HEK293 (cell line): Measurements from ENCODE around the gene HOXC11.

Experiments
- EGR2 ChIP-seq: fragments of 450-650 bp; formaldehyde crosslinking; IDR thresholded peaks from 2 replicates; pipeline ENCODE4 v1.5.1; 2016; ENCODE audit warnings: low read depth, missing biosample characterization, missing genetic modification characterization
- GFI1B ChIP-seq: fragments of 450-650 bp; formaldehyde crosslinking; IDR thresholded peaks from 2 replicates; pipeline ENCODE4 v1.5.1; 2016; ENCODE audit warnings: missing biosample characterization, missing genetic modification characterization
- HOXA7 ChIP-seq: sonication (generic); formaldehyde crosslinking; IDR thresholded peaks from 2 replicates; pipeline ENCODE4 v1.8.1; 2022; ENCODE audit warnings: missing genetic modification reagents, borderline replicate concordance
- KLF16 ChIP-seq: fragments of 450-650 bp; formaldehyde crosslinking; IDR thresholded peaks from 2 replicates; pipeline ENCODE4 v1.5.1; 2017; ENCODE audit warnings: missing biosample characterization, missing genetic modification characterization
- KLF9 ChIP-seq: fragments of 450-650 bp; formaldehyde crosslinking; IDR thresholded peaks from 2 replicates; pipeline ENCODE4 v1.5.1; 2016; ENCODE audit warnings: missing biosample characterization, missing genetic modification characterization, low read depth
- SALL2 ChIP-seq: fragments of 450-650 bp; formaldehyde crosslinking; IDR thresholded peaks from 2 replicates; pipeline ENCODE4 v1.5.0; 2017; ENCODE audit warnings: missing biosample characterization, mild to moderate bottlenecking, missing genetic modification characterization, borderline replicate concordance
- SETDB1 ChIP-seq: IDR thresholded peaks from one replicate; pipeline ENCODE4 v1.6.1; 2017; ENCODE audit warnings: mild to moderate bottlenecking, low read length, moderate library complexity, mixed read lengths; ENCODE audit not compliant: insufficient read length
- YY2 ChIP-seq: fragments of 450-650 bp; formaldehyde crosslinking; IDR thresholded peaks from 2 replicates; pipeline ENCODE4 v1.5.1; 2016; ENCODE audit warnings: missing biosample characterization, missing genetic modification characterization
- ZBTB20 ChIP-seq: fragments of 450-650 bp; formaldehyde crosslinking; IDR thresholded peaks from 2 replicates; pipeline ENCODE4 v1.5.1; 2016; ENCODE audit warnings: missing biosample characterization, missing genetic modification characterization
- ZFHX2 ChIP-seq: fragments of 450-650 bp; formaldehyde crosslinking; conservative IDR thresholded peaks from 2 replicates; pipeline ENCODE4 v1.5.1; 2016; ENCODE audit warnings: missing biosample characterization, missing genetic modification characterization
- ZFP69B ChIP-seq: fragments of 450-650 bp; formaldehyde crosslinking; IDR thresholded peaks from 2 replicates; pipeline ENCODE4 v1.5.1; 2016; ENCODE audit warnings: missing biosample characterization, missing genetic modification characterization
- ZNF174 ChIP-seq: fragments of 450-650 bp; formaldehyde crosslinking; IDR thresholded peaks from 2 replicates; pipeline ENCODE4 v1.5.0; 2017; ENCODE audit warnings: missing biosample characterization, mild to moderate bottlenecking, missing genetic modification characterization
- ZNF184 ChIP-seq: fragments of 450-650 bp; IDR thresholded peaks from 2 replicates; pipeline ENCODE4 v1.5.1; 2018; ENCODE audit warnings: missing biosample characterization, mild to moderate bottlenecking, missing genetic modification characterization
- ZNF211 ChIP-seq: fragments of 450-650 bp; formaldehyde crosslinking; IDR thresholded peaks from 2 replicates; pipeline ENCODE4 v1.5.1; 2016; ENCODE audit warnings: low read depth, missing biosample characterization, missing genetic modification characterization
- ZNF274 ChIP-seq, 2 experiments: fragments of 200-500 bp in 1 of 2; fragments of 450-650 bp in 1 of 2; sonication (Bioruptor generic) in 1 of 2; formaldehyde crosslinking in 1 of 2; IDR thresholded peaks; 2 replicates each; pipeline versions ENCODE4 v1.5.1 to v1.6.1; 2014 to 2016; ENCODE audit warnings: borderline replicate concordance in 1 of 2, inconsistent platforms in 1 of 2, low read length in 1 of 2, missing biosample characterization in 1 of 2, missing genetic modification characterization in 1 of 2
- ZNF292 ChIP-seq: fragments of 450-650 bp; formaldehyde crosslinking; IDR thresholded peaks from 2 replicates; pipeline ENCODE4 v1.5.1; 2016; ENCODE audit warnings: low read depth, missing biosample characterization, missing genetic modification characterization, borderline replicate concordance
- ZNF354C ChIP-seq: fragments of 450-650 bp; formaldehyde crosslinking; IDR thresholded peaks from 2 replicates; pipeline ENCODE4 v1.5.1; 2016; ENCODE audit warnings: missing biosample characterization, missing genetic modification characterization, low read depth, borderline replicate concordance
- ZNF391 ChIP-seq: fragments of 450-650 bp; formaldehyde crosslinking; IDR thresholded peaks from 2 replicates; pipeline ENCODE4 v1.5.1; 2016; ENCODE audit warnings: low read depth, missing biosample characterization, missing genetic modification characterization, borderline replicate concordance
- ZNF416 ChIP-seq: fragments of 450-650 bp; formaldehyde crosslinking; IDR thresholded peaks from 2 replicates; pipeline ENCODE4 v1.5.1; 2016; ENCODE audit warnings: missing biosample characterization, missing genetic modification characterization
- ZNF488 ChIP-seq: fragments of 450-650 bp; formaldehyde crosslinking; IDR thresholded peaks from 2 replicates; pipeline ENCODE4 v1.5.1; 2016; ENCODE audit warnings: missing biosample characterization, missing genetic modification characterization
- ZNF501 ChIP-seq: fragments of 450-650 bp; formaldehyde crosslinking; IDR thresholded peaks from 2 replicates; pipeline ENCODE4 v1.5.1; 2016; ENCODE audit warnings: missing biosample characterization, missing genetic modification characterization
- ZNF510 ChIP-seq: fragments of 450-650 bp; formaldehyde crosslinking; IDR thresholded peaks from 2 replicates; pipeline ENCODE4 v1.5.1; 2018; ENCODE audit warnings: mild to moderate bottlenecking, missing genetic modification characterization, missing biosample characterization; ENCODE audit not compliant: insufficient replicate concordance
- ZNF548 ChIP-seq: fragments of 450-650 bp; formaldehyde crosslinking; IDR thresholded peaks from 2 replicates; pipeline ENCODE4 v1.5.1; 2016; ENCODE audit warnings: missing biosample characterization, missing genetic modification characterization
- ZNF561 ChIP-seq: fragments of 450-650 bp; IDR thresholded peaks from 2 replicates; pipeline ENCODE4 v1.5.1; 2018; ENCODE audit warnings: missing biosample characterization, missing genetic modification characterization, borderline replicate concordance
- ZNF610 ChIP-seq: fragments of 450-650 bp; formaldehyde crosslinking; IDR thresholded peaks from 2 replicates; pipeline ENCODE4 v1.5.1; 2016; ENCODE audit warnings: missing biosample characterization, missing genetic modification characterization, borderline replicate concordance
- ZNF626 ChIP-seq: fragments of 450-650 bp; sonication (Bioruptor Pico); formaldehyde crosslinking; IDR thresholded peaks from 2 replicates; pipeline ENCODE4 v1.5.1; 2018; ENCODE audit warnings: missing biosample characterization, missing genetic modification characterization, inconsistent platforms
- ZNF660 ChIP-seq: fragments of 450-650 bp; IDR thresholded peaks from 2 replicates; pipeline ENCODE4 v1.5.1; 2018; ENCODE audit warnings: missing biosample characterization, mild to moderate bottlenecking, missing genetic modification characterization
- ZSCAN30 ChIP-seq: fragments of 450-650 bp; IDR thresholded peaks from 2 replicates; pipeline ENCODE4 v1.5.1; 2018; ENCODE audit warnings: missing biosample characterization, mild to moderate bottlenecking, missing genetic modification characterization, moderate library complexity
- TF ChIP-seq, protein P1 (sequence below): fragments of 450-650 bp; formaldehyde crosslinking; optimal IDR thresholded peaks from 2 replicates; pipeline ENCODE3; 2016; ENCODE audit warnings: missing biosample characterization, mild to moderate bottlenecking, missing genetic modification characterization
- TF ChIP-seq, protein P2 (sequence below): fragments of 450-650 bp; formaldehyde crosslinking; IDR thresholded peaks from 2 replicates; pipeline ENCODE4 v1.5.1; 2016; ENCODE audit warnings: missing biosample characterization, missing genetic modification characterization
- TF ChIP-seq, protein P3 (sequence below): fragments of 450-650 bp; formaldehyde crosslinking; IDR thresholded peaks from 2 replicates; pipeline ENCODE4 v1.5.1; 2017; ENCODE audit warnings: missing biosample characterization, missing genetic modification characterization
- TF ChIP-seq, protein P4 (sequence below): fragments of 450-650 bp; formaldehyde crosslinking; IDR thresholded peaks from 2 replicates; pipeline ENCODE4 v1.5.1; 2016; ENCODE audit warnings: missing biosample characterization, missing genetic modification characterization

HOXC11 gene

GRCh38 chr12:53938326-53939140, 34.4 kb upstream of the HOXC11 start, which contains the start of gene HOXC13 (continued):
- TF ChIP-seq, protein P1, sequence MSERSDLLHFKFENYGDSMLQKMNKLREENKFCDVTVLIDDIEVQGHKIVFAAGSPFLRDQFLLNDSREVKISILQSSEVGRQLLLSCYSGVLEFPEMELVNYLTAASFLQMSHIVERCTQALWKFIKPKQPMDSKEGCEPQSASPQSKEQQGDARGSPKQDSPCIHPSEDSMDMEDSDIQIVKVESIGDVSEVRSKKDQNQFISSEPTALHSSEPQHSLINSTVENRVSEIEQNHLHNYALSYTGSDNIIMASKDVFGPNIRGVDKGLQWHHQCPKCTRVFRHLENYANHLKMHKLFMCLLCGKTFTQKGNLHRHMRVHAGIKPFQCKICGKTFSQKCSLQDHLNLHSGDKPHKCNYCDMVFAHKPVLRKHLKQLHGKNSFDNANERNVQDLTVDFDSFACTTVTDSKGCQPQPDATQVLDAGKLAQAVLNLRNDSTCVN, result peak; percentile 42
- TF ChIP-seq YY2 (no peak), HOXA7 (no peak), ZNF391 (tag by site-specific recombination) (peak; percentile 80; the same call in 1 of the 2 replicates), ZNF626 (tag by site-specific recombination) (no peak), GFI1B (no peak), ZNF174 (tag by site-specific recombination) (no peak), ZFHX2 (tag by site-specific recombination) (peak; percentile 72), ZNF660 (peak; percentile 68), ZNF274 (IDR thresholded peaks at IDR 0.05; ENCODE audit: low read length) (no peak), ZNF274 (tag by site-specific recombination; IDR thresholded peaks at IDR 0.05; ENCODE audit: borderline replicate concordance) (no peak), ZNF416 (tag by site-specific recombination) (no peak), ZNF211 (tag by site-specific recombination) (no peak), KLF9 (tag by site-specific recombination) (peak; percentile 86), ZNF510 (tag by site-specific recombination) (no peak), ZNF292 (tag by site-specific recombination) (no peak), ZSCAN30 (peak; percentile 83; the same call in 1 of the 2 replicates), SETDB1 (no peak), ZNF610 (peak; percentile 67; the same call in 1 of the 2 replicates), ZBTB20 (tag by site-specific recombination) (no peak), EGR2 (tag by site-specific recombination) (peak; percentile 64), ZNF548 (no peak), ZNF561 (tag by site-specific recombination) (peak; percentile 84), ZNF488 (tag by site-specific recombination) (no peak), KLF16 (tag by site-specific recombination) (peak; percentile 96), ZNF184 (0 out of 2 replicates have a peak, but pooled peaks have one; percentile 20), SALL2 (tag by site-specific recombination) (no peak), ZNF354C (tag by site-specific recombination) (no peak), ZNF501 (tag by site-specific recombination) (peak; percentile 29; the same call in 1 of the 2 replicates), ZFP69B (0 out of 2 replicates have a peak, but pooled peaks have one; percentile 41)
- TF ChIP-seq, protein P2, sequence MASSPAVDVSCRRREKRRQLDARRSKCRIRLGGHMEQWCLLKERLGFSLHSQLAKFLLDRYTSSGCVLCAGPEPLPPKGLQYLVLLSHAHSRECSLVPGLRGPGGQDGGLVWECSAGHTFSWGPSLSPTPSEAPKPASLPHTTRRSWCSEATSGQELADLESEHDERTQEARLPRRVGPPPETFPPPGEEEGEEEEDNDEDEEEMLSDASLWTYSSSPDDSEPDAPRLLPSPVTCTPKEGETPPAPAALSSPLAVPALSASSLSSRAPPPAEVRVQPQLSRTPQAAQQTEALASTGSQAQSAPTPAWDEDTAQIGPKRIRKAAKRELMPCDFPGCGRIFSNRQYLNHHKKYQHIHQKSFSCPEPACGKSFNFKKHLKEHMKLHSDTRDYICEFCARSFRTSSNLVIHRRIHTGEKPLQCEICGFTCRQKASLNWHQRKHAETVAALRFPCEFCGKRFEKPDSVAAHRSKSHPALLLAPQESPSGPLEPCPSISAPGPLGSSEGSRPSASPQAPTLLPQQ (tag by site-specific recombination), result peak; percentile 72
- TF ChIP-seq, protein P3, sequence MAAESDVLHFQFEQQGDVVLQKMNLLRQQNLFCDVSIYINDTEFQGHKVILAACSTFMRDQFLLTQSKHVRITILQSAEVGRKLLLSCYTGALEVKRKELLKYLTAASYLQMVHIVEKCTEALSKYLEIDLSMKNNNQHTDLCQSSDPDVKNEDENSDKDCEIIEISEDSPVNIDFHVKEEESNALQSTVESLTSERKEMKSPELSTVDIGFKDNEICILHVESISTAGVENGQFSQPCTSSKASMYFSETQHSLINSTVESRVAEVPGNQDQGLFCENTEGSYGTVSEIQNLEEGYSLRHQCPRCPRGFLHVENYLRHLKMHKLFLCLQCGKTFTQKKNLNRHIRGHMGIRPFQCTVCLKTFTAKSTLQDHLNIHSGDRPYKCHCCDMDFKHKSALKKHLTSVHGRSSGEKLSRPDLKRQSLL (tag by site-specific recombination), result no peak
- TF ChIP-seq, protein P4, sequence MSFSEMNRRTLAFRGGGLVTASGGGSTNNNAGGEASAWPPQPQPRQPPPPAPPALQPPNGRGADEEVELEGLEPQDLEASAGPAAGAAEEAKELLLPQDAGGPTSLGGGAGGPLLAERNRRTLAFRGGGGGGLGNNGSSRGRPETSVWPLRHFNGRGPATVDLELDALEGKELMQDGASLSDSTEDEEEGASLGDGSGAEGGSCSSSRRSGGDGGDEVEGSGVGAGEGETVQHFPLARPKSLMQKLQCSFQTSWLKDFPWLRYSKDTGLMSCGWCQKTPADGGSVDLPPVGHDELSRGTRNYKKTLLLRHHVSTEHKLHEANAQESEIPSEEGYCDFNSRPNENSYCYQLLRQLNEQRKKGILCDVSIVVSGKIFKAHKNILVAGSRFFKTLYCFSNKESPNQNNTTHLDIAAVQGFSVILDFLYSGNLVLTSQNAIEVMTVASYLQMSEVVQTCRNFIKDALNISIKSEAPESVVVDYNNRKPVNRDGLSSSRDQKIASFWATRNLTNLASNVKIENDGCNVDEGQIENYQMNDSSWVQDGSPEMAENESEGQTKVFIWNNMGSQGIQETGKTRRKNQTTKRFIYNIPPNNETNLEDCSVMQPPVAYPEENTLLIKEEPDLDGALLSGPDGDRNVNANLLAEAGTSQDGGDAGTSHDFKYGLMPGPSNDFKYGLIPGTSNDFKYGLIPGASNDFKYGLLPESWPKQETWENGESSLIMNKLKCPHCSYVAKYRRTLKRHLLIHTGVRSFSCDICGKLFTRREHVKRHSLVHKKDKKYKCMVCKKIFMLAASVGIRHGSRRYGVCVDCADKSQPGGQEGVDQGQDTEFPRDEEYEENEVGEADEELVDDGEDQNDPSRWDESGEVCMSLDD, result 0 out of 2 replicates have a peak, but pooled peaks have one; percentile 57
